HG03521 (cell line): Measurements from ENCODE around the gene CNKSR3.

Experiments used
- ATAC-seq: cut with Tn5 transposase; IDR thresholded peaks from one replicate; pipeline ENCODE4 v1.9.1; 2021; ENCODE audit warnings: mild to moderate bottlenecking, moderate library complexity; ENCODE audit not compliant: unreplicated experiment

The CNKSR3 gene

DNA sequence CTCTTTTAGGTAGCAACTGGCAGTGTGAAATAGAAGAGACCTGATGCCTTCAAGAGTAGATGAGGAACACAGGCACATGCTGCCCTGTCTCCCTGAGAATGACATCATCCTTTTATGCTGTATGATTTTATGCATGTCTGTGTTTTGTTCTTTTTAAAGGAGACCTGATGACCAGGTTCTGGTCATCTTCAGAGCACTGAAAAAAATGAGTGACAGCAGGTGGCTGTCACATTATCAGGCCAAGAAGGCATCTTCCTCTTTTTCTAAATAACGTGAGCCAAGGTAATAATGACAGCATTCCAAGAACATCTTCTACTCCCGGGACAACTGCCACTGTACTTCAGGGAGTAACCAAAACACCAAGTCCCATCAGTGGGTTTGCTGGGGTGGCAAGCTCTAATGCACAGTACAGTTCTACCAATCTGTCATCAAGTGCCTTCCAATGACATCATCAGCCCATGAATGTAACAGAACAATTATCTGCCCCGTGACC lies 28.9 kb downstream of the CNKSR3 start:
- no peak for ATAC-seq

DNA sequence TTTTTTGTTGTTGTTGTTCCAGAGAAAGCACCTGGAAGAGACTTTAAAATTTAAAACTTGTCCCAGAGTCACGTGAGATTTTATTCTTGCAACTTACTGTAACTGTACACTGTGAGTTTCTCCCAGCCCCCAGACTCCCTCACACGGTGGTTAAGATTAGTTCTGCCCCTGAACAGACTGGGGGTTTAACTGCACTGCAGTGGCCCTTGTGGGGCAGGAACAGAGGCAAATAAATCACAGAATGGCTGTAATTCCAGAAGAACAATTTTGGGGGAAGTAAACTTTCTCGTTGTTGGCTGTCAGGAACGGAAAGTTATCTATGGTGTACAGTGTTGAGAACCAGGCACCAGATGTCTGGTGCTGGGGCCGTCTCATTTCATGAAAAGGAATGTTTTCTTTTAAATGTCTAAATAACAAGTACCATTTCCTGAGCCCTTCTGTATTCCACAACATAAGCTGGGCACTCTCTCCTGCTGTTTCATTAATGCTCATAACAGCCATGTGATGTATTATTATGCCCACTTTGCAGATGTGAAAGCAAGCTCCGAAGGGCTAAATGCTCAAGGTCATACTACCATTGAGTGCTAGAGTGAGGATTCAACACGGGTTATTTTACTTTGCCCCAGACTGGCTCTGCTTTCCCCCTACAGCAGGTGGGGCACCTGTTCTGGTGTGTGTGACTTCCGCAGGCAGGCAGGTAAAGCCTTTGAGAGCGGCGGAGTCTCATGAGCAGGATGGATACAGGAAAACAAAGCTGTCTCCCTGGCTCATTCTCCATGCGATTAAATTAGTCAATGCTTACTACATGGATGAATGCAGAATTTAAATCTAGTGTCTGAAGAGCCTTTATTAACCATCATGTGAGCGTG lies 30.5 kb downstream of the CNKSR3 start:
- no peak for ATAC-seq

DNA sequence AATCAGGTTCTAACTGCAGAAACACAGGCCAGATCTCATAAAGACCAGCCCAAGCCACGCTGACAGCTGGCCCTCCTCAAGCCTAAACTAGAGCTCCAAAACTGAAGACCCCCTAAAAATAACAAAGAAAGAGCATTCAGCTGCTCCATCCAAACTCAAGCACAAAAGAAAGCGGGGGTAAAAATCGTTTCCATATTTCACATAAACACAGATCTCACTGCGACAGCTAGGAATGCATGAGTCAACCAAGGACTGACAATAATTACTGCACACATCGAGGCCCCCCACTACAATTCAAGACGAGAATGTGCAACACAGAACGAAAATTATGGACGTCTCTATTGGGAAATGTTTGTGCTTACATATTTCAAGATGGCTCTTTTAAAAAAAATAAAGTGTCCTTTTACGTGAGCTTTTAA lies 31.1 kb downstream of the CNKSR3 start:
- ATAC-seq, result no peak

DNA sequence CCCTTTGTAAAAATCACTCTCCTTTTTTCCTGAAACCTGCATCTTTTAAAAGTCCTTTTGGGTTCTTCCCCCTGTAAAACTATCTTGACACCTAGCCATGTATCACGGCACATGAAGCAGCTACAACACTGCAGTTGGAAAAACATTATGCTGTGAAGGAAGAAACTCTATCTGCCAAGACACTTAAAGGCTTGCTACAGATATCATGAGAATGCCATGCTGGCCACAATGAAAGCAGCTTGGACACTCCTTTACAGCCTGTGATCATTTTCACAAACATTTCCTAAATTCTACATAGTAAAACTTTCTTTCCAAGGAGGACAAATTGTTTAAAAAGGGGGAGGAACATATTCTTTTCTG lies 31.8 kb downstream of the CNKSR3 start:
- no peak for ATAC-seq

DNA sequence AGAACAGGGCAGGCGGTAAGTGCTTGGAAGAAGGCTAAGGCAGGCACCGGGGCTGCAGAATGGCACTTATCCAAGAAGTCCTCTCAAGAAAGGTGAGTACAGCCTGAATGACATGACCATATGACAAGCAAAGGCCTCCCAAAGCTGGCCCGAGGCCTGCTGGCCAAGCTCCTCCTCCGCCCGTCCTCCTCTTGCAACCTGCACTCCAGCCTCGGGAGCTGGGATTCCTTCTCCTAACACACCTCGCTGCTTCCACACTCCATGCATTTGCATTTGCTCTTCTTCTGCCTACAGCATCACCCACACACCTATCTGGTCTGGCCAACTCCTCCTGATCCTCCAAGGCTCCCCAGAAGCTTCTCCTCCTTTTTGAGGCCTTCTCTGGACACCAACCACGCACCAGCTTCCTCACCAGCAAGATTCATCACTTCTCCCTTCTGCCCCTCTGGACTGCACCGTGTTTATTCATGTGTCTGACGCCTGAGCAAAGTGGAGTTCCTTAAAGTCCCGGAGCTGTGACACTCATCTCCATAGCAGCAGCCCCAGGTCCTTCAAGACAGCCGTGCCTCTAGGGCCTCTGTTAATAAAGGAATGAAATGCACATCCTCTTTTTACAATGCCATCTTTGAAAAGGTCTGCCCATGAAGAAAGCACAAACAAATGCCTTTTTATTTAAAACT lies 32.3 kb downstream of the CNKSR3 start:
- no peak for ATAC-seq

DNA sequence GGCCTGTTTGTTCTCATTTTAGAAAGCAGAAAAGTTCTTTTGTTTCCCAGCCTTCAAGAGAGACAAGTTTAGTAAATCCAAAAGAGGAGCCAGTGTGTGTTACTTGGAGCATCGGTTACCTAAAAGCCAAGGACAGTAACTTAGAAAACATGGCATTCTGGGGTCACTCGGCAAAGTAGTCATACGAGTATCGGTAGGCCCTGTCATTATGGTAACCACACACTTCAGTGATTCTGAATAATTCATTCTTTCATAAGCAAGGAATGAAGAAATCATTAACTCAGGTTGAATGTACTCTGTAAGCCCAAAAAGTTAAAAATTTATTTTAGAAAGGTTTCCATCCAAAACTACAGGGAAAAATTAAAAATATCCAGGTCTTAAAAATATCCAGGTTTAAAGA lies 34.0 kb downstream of the CNKSR3 start:
- ATAC-seq, result no peak

DNA sequence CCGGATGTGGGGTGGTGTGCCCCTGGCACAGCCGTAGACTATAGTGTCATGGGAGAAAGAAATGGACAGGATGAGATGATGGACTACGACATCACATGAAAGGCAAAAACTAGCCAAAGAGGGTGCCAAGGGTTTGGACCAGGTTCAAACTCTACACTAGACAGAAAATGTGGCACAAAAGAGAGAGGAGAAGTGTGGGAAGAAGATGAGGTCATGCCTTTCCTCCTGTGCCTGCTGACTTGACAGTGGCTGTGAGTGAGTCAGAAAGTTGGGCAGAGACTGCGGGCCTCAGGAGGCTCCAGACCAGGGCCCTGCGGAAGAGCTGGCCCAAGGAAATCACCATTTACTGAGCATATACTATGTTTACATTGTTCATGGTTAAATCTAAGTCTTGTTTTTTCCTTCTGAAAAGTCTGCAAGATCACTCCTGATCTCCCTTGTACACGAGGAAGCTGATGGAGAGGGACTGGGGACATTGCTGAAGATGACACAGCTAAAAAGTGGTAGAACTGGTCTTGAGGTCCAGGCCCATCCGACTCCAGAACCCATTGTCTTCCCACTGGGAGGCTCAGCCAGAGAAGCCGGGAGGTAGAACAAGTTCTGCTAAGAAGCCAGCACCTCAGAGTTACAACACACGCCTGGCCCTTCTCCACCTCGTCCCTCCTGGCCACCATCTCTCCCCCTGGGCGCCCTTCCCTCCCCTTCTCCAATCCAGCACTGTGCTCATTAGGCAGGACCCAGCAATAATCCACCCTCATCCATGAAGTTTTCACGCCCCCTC lies 35.6 kb downstream of the CNKSR3 start:
- ATAC-seq, result no peak

DNA sequence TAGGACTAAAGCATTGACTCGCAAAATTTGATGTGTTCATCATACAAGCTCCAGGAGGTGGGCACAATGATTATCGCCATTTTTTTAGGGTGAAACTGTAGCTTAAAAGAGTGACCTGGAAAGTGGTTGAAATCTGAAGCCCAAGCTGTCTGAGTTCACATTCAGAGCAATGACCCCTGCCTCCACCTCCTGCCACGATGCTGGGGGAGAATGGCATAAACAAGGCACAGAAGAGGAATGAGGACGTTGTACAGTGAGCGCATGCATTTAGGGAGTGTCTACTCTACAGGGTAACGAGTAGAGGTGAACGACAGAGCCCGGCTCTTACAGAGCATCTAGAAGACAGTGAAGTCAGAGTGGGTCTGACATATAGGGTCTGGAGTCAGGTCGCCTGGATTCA lies 37.2 kb downstream of the CNKSR3 start:
- no peak for ATAC-seq

DNA sequence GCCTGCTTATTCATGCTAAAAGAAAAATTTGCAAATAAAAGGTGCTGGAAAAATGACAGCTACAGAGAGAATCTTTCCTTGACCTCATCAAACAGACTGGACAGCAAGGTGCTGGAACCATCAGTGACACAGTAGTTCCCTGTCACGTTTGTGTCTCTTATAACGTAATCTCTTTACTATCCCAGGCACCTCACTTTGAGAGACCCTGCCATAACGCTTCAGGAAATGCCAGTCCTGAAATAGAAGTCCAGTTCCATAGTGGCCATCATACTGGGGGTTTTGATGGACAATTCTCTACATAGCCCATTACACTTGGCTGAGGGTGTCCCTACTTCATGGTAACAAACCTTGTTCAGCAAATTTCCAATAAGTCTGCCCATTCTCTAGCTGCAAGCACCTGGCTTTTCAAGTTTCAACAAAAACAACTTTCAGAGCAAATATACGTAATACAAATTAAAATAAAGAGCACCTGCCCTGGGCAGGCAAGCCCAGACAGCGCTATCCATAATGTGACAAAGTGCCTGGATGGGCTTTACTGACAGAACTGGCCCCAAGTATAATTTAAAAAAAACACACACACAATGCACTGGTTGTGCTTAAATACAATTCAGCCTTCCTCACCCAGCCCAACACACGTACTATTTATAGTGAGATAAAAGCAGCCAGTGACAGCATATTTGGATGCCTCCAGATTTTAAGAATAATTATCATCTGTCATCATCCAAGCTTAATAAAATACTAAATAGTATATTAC lies 38.7 kb downstream of the CNKSR3 start:
- ATAC-seq, result no peak

DNA sequence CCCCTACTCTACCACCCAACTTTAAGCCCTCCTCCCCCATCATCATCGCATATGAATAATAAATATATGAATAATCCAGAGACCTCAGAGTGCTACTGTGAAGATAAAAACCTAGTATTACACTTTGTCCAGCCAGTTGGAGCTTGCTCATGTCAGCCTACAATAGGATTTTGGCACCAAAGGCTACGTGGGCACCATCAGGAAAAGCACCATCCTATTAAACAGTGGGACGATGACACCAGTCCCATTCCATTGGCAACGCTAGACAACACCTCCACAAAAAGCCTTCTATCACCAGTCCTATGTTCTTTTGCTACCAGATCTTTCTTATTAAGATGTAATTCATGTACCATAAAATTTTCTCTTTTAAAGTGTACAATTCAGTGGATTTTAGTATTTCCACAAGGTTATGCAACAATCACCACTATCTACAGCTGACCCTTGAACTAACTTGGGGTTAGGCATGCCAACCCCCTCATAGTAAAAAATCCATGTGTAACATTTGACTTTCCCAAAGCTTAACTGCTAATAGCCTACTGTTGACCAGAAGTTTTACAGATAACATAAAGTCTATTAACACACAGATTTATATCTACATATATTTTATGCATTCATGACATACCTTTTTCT lies 41.1 kb downstream of the CNKSR3 start:
- ATAC-seq, result no peak

DNA sequence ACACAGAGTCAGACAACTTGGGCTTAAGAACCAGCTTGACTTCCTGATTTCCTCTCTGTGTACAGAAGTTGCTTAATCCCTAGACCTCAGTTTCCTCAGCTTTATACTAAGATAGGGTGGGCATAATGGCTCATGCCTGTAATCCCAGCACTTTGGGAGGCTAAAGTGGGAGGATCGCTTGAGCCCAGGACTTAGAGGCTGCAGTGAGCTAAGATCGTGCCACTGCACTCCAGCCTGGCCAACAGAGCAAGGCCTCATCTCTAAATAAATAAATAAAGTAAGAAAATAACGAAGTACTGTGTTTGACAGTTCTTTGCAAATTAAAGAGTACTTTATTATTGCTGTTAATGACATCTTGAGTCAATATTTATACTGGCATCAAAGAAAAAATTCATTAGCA lies 41.7 kb downstream of the CNKSR3 start:
- ATAC-seq, result no peak

DNA sequence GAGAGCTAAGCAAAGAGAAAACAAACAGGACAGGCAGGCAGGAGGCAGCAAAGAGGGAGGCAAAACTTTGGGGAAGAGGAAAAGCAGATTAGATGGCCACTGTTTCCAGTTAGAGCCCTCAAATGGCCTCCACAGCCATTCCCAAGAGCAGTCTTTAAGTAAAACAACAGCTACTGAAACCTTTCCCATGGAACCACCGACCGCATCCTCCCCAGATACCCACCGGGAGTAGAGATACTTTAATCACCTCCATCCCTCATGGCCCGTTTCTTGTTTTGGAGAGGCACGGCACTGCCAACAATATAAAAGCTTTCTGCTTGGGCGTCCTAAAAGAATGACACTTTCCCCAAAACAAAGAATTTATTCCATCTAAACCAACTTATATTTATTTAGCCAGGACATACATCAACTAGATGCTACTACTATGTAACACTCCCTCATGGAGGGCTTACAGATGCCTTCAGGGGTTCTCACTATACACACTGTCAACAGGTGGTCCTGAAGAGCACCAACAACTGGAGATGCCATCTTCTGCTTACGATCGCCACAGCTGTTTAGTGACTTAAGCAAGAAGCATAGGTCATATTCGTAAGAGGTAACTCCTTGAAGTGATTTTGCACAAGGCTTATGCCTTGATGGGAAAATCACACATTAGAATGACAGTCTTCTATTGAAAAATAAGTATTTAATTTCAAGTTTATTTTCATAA lies 43.4 kb downstream of the CNKSR3 start:
- no peak for ATAC-seq

DNA sequence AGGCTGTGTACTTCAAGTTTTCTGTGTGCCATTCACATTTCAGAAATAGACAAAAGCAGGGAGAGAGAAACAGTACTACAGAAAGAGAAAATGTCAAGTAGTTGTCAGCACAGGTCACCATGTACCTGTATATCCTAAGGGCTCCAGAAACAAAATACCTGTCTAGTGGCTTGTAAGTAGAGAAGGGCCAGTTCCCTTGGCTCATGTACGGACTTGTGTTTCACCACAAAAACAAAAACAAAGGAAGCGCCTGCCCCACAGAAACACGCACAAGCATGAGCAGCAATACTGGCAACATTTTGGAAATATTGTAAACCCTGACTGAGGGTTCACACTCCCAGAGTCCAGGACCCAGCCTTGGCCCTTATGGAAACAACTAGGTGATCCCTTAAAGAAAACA lies 44.3 kb downstream of the CNKSR3 start:
- no peak for ATAC-seq

DNA sequence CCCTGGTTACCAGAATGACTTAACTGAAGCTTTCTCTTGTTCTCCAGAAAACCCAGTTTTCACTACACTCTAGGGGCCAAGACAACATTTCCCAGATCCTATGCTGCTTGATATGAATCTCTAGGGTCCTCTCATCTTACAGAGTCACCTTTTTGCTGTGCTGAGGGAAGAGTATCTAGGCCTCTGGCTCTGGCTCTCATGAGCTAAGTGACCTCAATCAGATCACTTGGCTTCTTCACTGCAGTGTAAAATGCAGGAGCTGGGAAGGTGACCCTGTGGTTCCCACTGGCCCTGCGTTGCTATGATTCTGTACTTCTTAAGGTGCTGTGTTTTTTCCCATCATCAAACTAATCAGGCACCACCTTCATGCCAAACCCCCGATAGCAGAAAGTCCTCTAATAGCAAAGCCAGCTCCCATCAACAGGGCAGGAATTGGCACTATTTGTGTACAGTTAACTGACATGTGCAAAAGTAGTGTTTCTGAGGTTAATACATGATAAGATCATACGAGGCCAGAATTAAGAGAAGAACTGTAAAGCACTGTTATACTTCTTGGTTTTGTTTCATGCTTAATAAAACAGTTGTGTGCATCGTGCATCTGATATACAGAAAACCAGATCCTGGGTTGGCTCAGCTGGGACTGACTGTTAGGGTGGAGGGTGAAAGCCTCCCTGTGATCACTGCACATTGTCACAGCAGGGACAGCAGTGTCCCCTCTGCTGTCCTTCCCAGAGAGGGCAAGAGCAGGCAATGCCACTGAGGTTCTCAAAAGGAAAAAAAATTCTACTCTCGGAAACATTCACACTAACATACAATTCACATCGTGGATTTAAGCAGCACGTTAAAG lies 46.7 kb downstream of the CNKSR3 start:
- ATAC-seq, result no peak

DNA sequence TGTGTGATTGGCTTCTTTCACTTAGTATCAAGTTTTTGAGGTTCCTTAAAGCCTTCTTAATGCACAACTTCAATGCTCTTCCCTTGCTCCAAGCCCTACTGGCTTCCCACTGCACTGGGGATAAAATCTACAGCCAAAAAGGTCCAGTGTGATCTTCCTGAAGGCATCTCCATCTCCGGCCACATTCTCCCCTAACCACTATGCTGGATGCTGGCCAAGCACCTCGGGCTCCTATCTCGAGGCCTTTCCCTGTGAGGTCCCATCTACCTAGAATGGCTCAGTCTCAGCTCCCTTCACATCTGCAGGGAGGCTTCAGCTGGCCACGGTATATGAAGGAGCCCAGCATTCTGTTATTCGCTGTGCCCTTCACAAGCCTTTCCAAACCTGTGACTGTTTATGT lies 48.1 kb downstream of the CNKSR3 start:
- ATAC-seq, result no peak

DNA sequence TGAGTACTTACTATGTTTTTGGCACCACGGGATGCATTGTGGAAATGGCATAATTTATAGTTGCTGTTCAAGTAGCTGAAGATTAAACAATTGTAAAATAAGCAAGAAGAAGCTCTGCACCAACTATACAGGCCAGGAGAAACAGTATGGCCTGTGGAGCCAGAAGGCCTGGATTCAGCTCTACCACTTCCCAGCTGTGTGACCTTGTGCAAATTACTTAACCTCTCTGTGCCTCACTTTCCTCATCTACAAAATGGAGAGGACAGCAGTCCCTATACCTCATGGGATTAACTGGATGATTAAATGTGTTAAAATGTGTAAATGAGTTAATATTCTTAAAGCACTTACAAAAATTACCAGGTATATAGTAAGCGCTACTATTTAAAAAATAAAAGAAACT lies 49.1 kb downstream of the CNKSR3 start:
- no peak for ATAC-seq

DNA sequence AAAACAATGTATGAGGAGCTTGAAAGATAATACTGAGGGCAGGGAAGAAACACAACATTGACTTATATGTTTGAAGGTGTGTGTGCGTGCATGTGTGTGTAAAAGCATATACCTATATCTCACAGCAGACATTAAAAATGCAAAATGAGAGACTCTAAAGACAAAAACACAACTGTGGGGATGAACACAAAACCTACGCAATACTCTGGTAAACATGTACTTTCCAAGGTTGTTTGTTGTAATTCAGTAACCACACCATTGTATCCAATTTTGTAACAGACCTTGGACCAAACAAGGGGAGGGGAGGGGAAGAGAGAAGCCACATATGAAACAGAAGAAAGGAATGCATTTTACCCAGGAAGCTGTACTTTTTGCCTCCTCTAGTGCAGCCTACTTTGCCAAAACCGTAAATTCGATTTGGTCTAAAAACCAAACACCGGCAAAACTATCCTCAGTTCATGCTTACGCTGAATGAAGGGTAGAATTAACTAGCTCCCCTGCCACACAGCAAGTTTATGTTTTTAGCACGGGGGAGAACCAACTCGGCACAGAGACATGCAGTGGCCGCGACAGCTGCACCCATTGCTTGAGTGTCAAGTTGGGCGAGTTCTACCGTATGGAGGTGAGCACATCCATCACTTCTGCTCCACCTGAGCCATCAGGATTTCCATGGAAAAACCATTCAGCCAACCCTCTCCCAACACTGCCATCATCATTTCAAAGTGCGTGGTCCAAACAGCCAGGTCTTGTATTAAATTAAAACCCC lies 50.0 kb downstream of the CNKSR3 start:
- ATAC-seq, result no peak

DNA sequence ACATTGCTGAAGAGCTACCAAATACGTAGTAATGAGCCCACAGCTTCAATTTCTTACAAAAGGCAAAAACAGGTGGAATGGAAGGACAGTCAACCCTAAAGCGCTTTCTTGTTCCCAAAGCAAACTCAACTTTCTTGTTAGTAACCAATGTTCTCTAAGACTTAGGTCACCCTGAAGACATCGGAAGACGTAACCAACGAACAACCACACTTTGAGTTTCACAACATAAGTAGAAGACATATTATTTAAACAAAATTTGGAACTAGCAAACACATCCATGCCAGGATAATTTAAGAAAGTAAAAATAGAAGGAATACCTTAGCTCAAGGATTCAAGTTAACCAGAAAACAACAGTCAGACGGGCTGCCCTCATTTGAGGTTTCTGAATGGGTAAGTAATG lies 51.0 kb downstream of the CNKSR3 start:
- no peak for ATAC-seq
